Measurements from ENCODE around the gene PREPL.

- TF ChIP-seq POLR2A (IDR thresholded peaks at IDR 0.05; ENCODE audit: low read depth, low read length) (no peak), MAFK (IDR thresholded peaks at IDR 0.05; ENCODE audit: low read depth, low read length) (no peak), SMC3 (IDR thresholded peaks at IDR 0.05; ENCODE audit: low read depth, low read length) (no peak)
These were observed 57.0 kb downstream of the PREPL start for GRCh38 chr2:44304258-44304657.

Data from IMR-90 (cell line).